PC-3 (cell line): ENCODE results near the gene DOCK8. TPM values are rescaled to one million over a fixed set of nuclear protein-coding genes. Genes with fewer than 3 reads are reported as not detected.
"Not testable (repeated sequence)": the region's sequence is repeated elsewhere in the genome, so short reads cannot be mapped to it uniquely, and the experiment has no call there.

Experiments
- ATAC-seq: fragments of 200-7000 bp; cut with Tn5 transposase; 2 replicates; pipeline ENCODE4 v1.9.1; 2020; ENCODE audit warnings: mild to moderate bottlenecking, moderate library complexity
- Bru-seq: library from RNA; stranded (reverse); fragments of 400-500 nt; gene quantifications from one replicate; lab custom pipeline; 2021; lab: Mats Ljungman, UMichigan
- BruChase-seq, 2 experiments: library from RNA; stranded (reverse); fragments of 400-500 nt; gene quantifications; one replicate each; lab custom pipeline; 2021; lab: Mats Ljungman, UMichigan
- BruUV-seq: library from RNA; stranded (reverse); fragments of 400-500 nt; replicated peaks from 2 replicates; lab custom pipeline; 2021; lab: Mats Ljungman, UMichigan
- CTCF ChIA-PET: fragments of 300-600 bp; sonication (Branson Sonifier 250); formaldehyde crosslinking; loops from one replicate; lab custom pipeline; 2022; ENCODE audit warnings: antibody characterized with exemption; lab: Charles Lee
- POLR2A ChIA-PET: fragments of 300-600 bp; sonication (Branson Sonifier 250); formaldehyde crosslinking; loops from one replicate; lab custom pipeline; 2022; ENCODE audit warnings: antibody characterized with exemption; ENCODE audit not compliant: unreplicated experiment; lab: Charles Lee
- DNase-seq: peaks from one replicate; pipeline ENCODE4 v3.0.0-alpha.2; 2015
- H2AFZ ChIP-seq: fragments of 300-600 bp; sonication (generic); 2 replicates; pipeline ENCODE4 v1.6.0; 2016; ENCODE audit warnings: antibody characterized with exemption, low read length
- H3F3A ChIP-seq: fragments of 300-600 bp; sonication (generic); one replicate; pipeline ENCODE4 v1.6.0; 2017; ENCODE audit warnings: antibody characterized with exemption, low read length, control low read depth, mild to moderate bottlenecking; ENCODE audit not compliant: unreplicated experiment
- H3K27ac ChIP-seq: fragments of 300-600 bp; sonication (generic); 2 replicates; pipeline ENCODE4 v1.5.1; 2016; ENCODE audit warnings: mild to moderate bottlenecking, low read length
- H3K27me3 ChIP-seq: fragments of 300-600 bp; sonication (generic); 2 replicates; pipeline ENCODE4 v1.6.1; 2016; ENCODE audit warnings: low read length, mixed read lengths
- H3K36me3 ChIP-seq: fragments of 300-600 bp; sonication (generic); 2 replicates; pipeline ENCODE4 v1.6.1; 2016; ENCODE audit warnings: low read depth, mixed run types, low read length, mixed read lengths
- H3K4me1 ChIP-seq: fragments of 300-600 bp; sonication (generic); 2 replicates; pipeline ENCODE4 v1.5.1; 2016; ENCODE audit warnings: low read length; ENCODE audit not compliant: insufficient read depth
- H3K4me2 ChIP-seq: fragments of 300-600 bp; sonication (generic); 2 replicates; pipeline ENCODE4 v1.6.0; 2016; ENCODE audit warnings: low read length
- H3K4me3 ChIP-seq: fragments of 300-600 bp; sonication (generic); 2 replicates; pipeline ENCODE4 v1.5.1; 2016; ENCODE audit warnings: mild to moderate bottlenecking, low read length, mixed read lengths
- H3K79me2 ChIP-seq: fragments of 300-600 bp; sonication (generic); 2 replicates; pipeline ENCODE4 v1.6.1; 2017; ENCODE audit warnings: low read length, mixed read lengths
- H3K9ac ChIP-seq: fragments of 300-600 bp; sonication (generic); 2 replicates; pipeline ENCODE4 v1.6.0; 2016; ENCODE audit warnings: mild to moderate bottlenecking, low read length
- H3K9me2 ChIP-seq: fragments of 300-600 bp; sonication (generic); replicated peaks from 2 replicates; pipeline ENCODE4 v1.6.1; 2016; ENCODE audit warnings: mixed run types, low read length, mixed read lengths
- H3K9me3 ChIP-seq: fragments of 300-600 bp; sonication (generic); 2 replicates; pipeline ENCODE4 v1.6.1; 2016; ENCODE audit warnings: low read length, mixed read lengths
- H4K20me1 ChIP-seq: fragments of 300-600 bp; sonication (generic); 2 replicates; pipeline ENCODE4 v1.6.1; 2016; ENCODE audit warnings: low read length, mixed read lengths
- CTCF ChIP-seq: fragments of 300-600 bp; sonication (generic); conservative IDR thresholded peaks from 2 replicates; pipeline ENCODE4 v1.5.1; 2017; ENCODE audit warnings: antibody characterized with exemption, low read depth, mild to moderate bottlenecking, low read length
- EZH2 ChIP-seq: fragments of 300-600 bp; sonication (generic); IDR thresholded peaks from one replicate; pipeline ENCODE4 v1.6.1; 2017; ENCODE audit warnings: antibody characterized with exemption, mild to moderate bottlenecking, low read length; ENCODE audit not compliant: unreplicated experiment
- intact Hi-C: fragments of 100-400 bp; cut with micrococcal nuclease; formaldehyde crosslinking; loops from 2 replicates; pipeline ENCODE4 v1.9.0; 2023
- long read RNA-seq: library from polyadenylated mRNA; unstranded; transcript quantifications from one replicate; pipeline ENCODE4 v2.0.0, GENCODE V29; 2021; ENCODE audit not compliant: unreplicated experiment
- total RNA-seq: library from RNA; depleted of rRNA; stranded (reverse); fragments of >200 nt; gene quantifications from 2 replicates; pipeline ENCODE4 v1.2.3, GENCODE V29; 2014; rRNA removed

Gene DOCK8
- total RNA-seq (1.5 and 1.9 TPM in 2 replicates), Bru-seq, nascent RNA (percentile 35 among the genes with signal in this experiment), BruChase-seq, experiment 1, labeled RNA remaining after a 6-hour chase (percentile 28 among the genes with signal in this experiment), BruChase-seq, experiment 2, labeled RNA remaining after a 2-hour chase (percentile 26 among the genes with signal in this experiment)
- long read RNA-seq, partial matches to known transcripts, result 1 of 2 reads
- long read RNA-seq, other reads (novel, unspliced or antisense), result 1 of 2 reads

DNA sequence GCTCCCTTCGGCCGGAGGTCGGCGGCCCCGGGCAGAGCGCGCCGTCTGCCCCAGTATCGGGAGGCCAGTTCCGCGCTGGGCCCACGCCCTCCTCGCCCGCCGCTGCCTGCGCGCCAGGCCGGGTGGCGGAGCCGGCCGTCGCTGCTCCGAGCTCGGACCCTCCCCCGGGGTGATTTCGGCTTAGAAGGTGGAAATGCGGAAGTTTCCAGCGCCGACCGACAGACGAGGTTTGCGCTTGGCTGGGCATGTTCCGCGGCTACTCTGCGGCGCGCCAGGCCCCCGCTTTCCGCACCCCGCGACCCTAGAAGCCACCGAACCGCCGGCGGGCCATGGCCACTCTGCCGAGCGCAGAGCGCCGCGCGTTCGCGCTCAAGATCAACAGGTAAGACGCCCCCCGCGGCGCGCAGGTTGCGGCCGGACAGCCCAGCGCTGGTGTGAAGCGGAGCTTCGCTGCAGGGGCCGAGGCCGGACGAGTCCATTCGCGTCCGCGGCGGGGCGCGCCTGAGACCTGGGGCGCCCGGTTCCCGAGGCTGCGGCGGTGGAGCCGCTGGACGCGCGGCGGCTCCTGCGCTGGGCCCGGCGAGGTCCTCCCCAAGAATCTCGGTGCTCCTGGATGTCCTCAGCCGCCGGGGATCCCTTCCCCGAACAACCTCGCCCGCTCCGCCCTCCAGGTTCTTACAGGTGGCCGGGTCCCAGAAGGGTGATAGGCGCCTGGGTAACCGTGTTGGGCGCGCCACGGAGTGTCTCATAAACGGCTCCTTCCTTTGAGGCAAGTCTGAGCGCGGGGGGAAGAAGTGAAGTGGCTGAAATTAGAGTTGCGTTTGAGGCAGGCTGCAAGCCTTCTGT lies at the start of gene DOCK8:
Gene DOCK8, plus strand, starts transcription at position 218 of the 846 bp plus-strand sequence. Its CDS starts 112 bp downstream, at position 330.
- Histone ChIP-seq H3K27ac (no peak within 1 kb of the TSS), H3K4me2 (peak within 1 kb of the TSS; percentile 90)
- intact Hi-C loops, result loop anchor here (2.0 kb wide), 1 partner anchor 24 kb away; no protein-coding TSS in a partner anchor

DNA sequence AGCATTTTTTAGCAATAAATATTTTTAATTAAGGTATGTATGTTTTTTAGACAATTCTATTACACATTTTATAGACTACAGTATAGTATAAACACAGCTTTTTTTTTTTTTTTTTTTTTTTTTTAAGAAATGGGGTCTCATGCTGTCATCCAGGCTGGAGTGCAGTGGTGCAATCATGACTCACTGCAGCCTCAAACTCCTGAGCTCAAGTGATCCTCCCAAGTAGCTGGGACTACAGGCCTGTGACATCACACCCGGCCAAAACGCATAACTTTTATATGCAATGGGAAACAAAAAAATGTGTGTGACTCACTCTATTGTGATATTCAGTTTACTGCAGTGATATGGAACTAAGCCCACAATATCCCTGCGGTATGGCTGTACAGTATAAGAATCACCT lies 44.9 kb upstream of the DOCK8 start:
- H3K4me1 ChIP-seq, DNase-seq, H2AFZ ChIP-seq, H3K4me2 ChIP-seq, H3K79me2 ChIP-seq, intact Hi-C loops, H3F3A ChIP-seq, H3K27ac ChIP-seq, CTCF ChIA-PET, H3K4me3 ChIP-seq, BruUV-seq, H3K9me3 ChIP-seq, ATAC-seq, H3K36me3 ChIP-seq, H3K27me3 ChIP-seq, H4K20me1 ChIP-seq, H3K9me2 ChIP-seq, POLR2A ChIA-PET, H3K9ac ChIP-seq: not testable (repeated sequence)

More for the DNA sequence above, at the start of gene DOCK8:
- Histone ChIP-seq H3K9ac (peak within 1 kb of the TSS; percentile 50), H3K9me2 (no peaks in the 10 kb centered on the region), H3F3A (no peaks in the 10 kb centered on the region), H3K36me3 (no peaks in the 10 kb centered on the region), H3K4me3 (peak within 1 kb of the TSS; percentile 79), H2AFZ (peak within 1 kb of the TSS; percentile 87), H4K20me1 (no peaks in the 10 kb centered on the region), H3K27me3 (no peaks in the 10 kb centered on the region), H3K9me3 (no peaks in the 10 kb centered on the region), H3K4me1 (peaks cover 4% of the 10 kb centered on the region; the same call in 1 of the 2 replicates), H3K79me2 (no peaks in the 10 kb centered on the region)
- ATAC-seq (peak; percentile 94), DNase-seq (peak; percentile 63)
- POLR2A ChIA-PET, result interaction anchor here (0.6 kb wide), 2 partner anchors 32 to 596 kb away, joined by 3 to 12 read pairs; no protein-coding TSS in a partner anchor
- no TSS peak for BruUV-seq
- TF ChIP-seq CTCF (peak; percentile 54), EZH2 (no peak)
- CTCF ChIA-PET, result no interaction called here

DNA sequence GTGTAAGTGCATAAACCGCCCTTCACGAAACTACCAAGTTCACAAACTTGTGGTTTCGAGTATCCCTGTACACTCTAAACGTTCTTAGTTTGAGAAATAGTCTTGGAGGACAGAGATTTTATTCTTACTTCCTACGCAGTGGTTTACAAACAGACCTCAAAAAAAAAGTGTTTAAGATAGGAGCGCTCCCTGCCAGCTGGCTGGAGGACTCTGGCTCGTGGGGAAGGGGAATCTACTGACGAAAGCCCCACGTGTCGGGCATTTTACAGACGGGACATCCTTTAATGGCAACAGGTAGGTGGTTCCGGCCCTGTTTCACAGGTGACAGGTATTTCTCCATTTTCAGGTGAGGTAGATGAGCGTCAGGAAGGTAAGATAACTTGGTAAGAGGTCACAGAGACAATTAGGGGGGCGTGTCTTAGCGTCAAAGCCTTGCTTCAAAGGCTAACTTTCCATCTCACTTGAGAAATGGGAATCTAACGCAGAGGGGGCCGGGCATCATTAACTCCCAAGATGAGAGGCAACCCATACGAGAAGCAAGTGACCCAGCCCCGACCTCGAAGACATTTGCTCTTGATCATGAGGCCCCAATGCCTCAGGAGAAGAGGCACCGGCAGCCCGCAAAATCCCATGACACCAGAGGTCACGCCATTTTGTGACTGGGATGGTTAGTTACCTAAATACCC lies 36.4 kb upstream of the DOCK8 start:
- H2AFZ ChIP-seq, ATAC-seq, H3K9me3 ChIP-seq, H4K20me1 ChIP-seq, CTCF ChIA-PET, H3F3A ChIP-seq, H3K27me3 ChIP-seq, POLR2A ChIA-PET, H3K4me1 ChIP-seq, H3K9me2 ChIP-seq, DNase-seq, intact Hi-C loops, H3K27ac ChIP-seq, H3K79me2 ChIP-seq, H3K36me3 ChIP-seq: not testable (repeated sequence)
- BruUV-seq, result TSS peak; percentile 77
- Histone ChIP-seq H3K9ac (peak overlapping the region; percentile 33; the same call in 1 of the 2 replicates), H3K4me3 (peak overlapping the region; percentile 55), H3K4me2 (peak overlapping the region; percentile 57; the same call in 1 of the 2 replicates)

DNA sequence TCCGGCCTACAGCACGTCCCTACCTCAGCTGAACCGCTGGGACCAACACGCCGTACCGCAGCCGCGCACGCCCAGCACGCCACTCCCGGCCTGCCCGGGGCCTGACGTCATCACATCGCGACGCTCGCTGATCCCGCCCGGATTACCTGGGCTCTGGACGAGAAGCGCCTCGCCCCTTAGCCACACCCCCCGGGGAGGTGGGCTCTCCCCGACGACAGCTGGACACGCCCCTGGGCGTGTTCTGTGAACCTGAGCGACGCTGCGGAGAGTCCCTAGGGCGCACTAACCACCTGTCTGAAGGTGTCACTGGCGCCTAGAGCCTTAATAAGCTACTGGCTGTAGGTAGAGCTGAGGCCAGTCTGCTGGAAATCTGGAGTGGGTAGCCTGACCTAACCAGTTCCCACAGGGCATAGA lies 35.7 kb upstream of the DOCK8 start, which contains the start of gene ZNG1A:
Gene ZNG1A, minus strand, starts transcription at position 87 of the 414 bp plus-strand sequence. CDS start 87 bp downstream, outside the sequence.
- peak; percentile 78 for DNase-seq
- H3K36me3 ChIP-seq, H3K4me1 ChIP-seq, ATAC-seq, H3K79me2 ChIP-seq, POLR2A ChIA-PET, intact Hi-C loops, H2AFZ ChIP-seq, H3F3A ChIP-seq, BruUV-seq, H3K9me2 ChIP-seq, H3K27ac ChIP-seq, CTCF ChIA-PET, H4K20me1 ChIP-seq, H3K27me3 ChIP-seq, H3K9me3 ChIP-seq: not testable (repeated sequence)
- peak within 1 kb of the TSS; percentile 57; the same call in 1 of the 2 replicates for H3K4me2 ChIP-seq
- H3K4me3 ChIP-seq, result peak within 1 kb of the TSS; percentile 55
- H3K9ac ChIP-seq, result peak within 1 kb of the TSS; percentile 33; the same call in 1 of the 2 replicates

DNA sequence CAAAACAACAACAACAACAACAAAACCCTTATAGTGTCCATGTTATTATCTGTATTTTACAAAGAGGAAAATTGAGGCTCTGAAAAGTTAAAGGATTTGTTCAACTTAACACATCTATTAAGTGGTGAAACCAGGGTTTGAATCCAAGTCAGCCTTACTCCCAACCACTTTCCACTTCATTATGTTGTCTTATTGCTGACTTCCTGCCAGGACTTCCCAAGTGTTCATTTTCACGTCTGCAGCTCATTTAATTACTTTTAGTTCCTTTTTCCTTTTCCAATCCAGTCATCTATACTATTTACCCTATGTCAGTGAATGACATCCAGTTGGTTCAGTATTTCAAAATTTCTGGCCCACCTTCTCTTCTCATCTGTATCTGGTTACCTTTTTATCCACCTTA lies 15.1 kb upstream of the DOCK8 start:
- BruUV-seq, H3K4me3 ChIP-seq, H3K27me3 ChIP-seq, H3K36me3 ChIP-seq, H3K9ac ChIP-seq, H3K9me3 ChIP-seq, H3K9me2 ChIP-seq, H3K4me1 ChIP-seq, H3F3A ChIP-seq, POLR2A ChIA-PET, H3K4me2 ChIP-seq, H2AFZ ChIP-seq, intact Hi-C loops, H4K20me1 ChIP-seq, CTCF ChIA-PET, DNase-seq, H3K79me2 ChIP-seq, H3K27ac ChIP-seq, ATAC-seq: not testable (repeated sequence)
